Gastroesophageal sphincter (tissue), 3 donors: Measurements from ENCODE around the gene TMEM141.

Source experiments
- EP300 ChIP-seq: sonication (generic); formaldehyde crosslinking; IDR thresholded peaks from one replicate; pipeline ENCODE4 v1.6.1; 2017; ENCODE audit warnings: antibody characterized with exemption, mild to moderate bottlenecking
- POLR2A ChIP-seq, 2 donors: fragments of 450-650 bp; IDR thresholded peaks; one replicate each; pipeline ENCODE4 v1.6.1; 2017; ENCODE audit warnings: antibody characterized with exemption in 2 of 2, mild to moderate bottlenecking in 2 of 2, moderate library complexity in 1 of 2
- POLR2AphosphoS5 ChIP-seq: sonication (generic); formaldehyde crosslinking; IDR thresholded peaks from one replicate; pipeline ENCODE4 v1.6.1; 2017; ENCODE audit warnings: antibody characterized with exemption
- TF ChIP-seq, protein P1 (sequence below), 4 experiments: fragments of 200-600 bp in 2 of 4; fragments of 450-650 bp in 2 of 4; sonication (generic) in 1 of 4; IDR thresholded peaks; one replicate each; pipeline ENCODE4 v1.5.1; 2017 to 2019; ENCODE audit warnings: antibody characterized with exemption in 4 of 4, mild to moderate bottlenecking in 2 of 4, moderate library complexity in 2 of 4

DNA sequence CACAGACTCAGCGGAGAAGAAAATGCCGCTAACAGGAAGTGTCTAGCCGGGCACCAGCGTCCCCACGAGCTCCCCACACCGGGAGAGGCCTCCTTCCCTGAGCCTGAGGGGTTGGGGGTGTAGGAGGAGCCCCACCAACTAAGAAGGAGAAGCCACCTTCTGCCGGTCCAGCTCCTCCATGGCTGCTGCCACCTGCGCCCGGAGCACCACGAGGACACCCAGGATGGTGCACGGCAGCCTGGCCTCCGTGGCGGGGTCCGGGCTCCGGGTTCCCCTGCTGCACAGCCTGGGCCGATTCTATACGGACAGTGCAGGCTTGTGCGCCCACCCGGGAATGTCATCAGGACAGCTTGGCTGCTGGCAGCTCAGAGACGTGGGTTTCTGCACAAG, 33.4 kb upstream of the TMEM141 start:
- TF ChIP-seq POLR2A (IDR thresholded peaks at IDR 0.05) (no peak), EP300 (no peak), POLR2AphosphoS5 (no peak)
- TF ChIP-seq, protein P1, sequence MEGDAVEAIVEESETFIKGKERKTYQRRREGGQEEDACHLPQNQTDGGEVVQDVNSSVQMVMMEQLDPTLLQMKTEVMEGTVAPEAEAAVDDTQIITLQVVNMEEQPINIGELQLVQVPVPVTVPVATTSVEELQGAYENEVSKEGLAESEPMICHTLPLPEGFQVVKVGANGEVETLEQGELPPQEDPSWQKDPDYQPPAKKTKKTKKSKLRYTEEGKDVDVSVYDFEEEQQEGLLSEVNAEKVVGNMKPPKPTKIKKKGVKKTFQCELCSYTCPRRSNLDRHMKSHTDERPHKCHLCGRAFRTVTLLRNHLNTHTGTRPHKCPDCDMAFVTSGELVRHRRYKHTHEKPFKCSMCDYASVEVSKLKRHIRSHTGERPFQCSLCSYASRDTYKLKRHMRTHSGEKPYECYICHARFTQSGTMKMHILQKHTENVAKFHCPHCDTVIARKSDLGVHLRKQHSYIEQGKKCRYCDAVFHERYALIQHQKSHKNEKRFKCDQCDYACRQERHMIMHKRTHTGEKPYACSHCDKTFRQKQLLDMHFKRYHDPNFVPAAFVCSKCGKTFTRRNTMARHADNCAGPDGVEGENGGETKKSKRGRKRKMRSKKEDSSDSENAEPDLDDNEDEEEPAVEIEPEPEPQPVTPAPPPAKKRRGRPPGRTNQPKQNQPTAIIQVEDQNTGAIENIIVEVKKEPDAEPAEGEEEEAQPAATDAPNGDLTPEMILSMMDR (IDR thresholded peaks at IDR 0.05) = no peak
